Spleen (tissue), 11 donors: Measurements from ENCODE around the gene HCFC1R1. TPM values are rescaled to one million over a fixed set of nuclear protein-coding genes. Genes with fewer than 3 reads are reported as not detected.

Experiments used
- DNase-seq: peaks from one replicate; pipeline ENCODE4 v3.0.0-alpha.2; 2020
- H3K27ac ChIP-seq, 8 donors: fragments of 200-600 bp; sonication (generic) in 7 of 8; 1 replicate in 4 of 8; 2 replicates in 4 of 8; pipeline versions ENCODE4 v1.5.0 to v1.8.0; 2016 to 2021; ENCODE audit warnings: inconsistent platforms in 4 of 8, mild to moderate bottlenecking in 4 of 8, moderate library complexity in 1 of 8
- H3K27me3 ChIP-seq, 7 donors: fragments of 200-600 bp; sonication (generic) in 6 of 7; replicated peaks in 1 of 7; 1 replicate in 4 of 7; 2 replicates in 3 of 7; pipeline versions ENCODE4 v1.5.0 to v1.8.0; 2016 to 2021; ENCODE audit warnings: inconsistent platforms in 3 of 7, mild to moderate bottlenecking in 1 of 7
- H3K36me3 ChIP-seq, 6 donors: fragments of 200-600 bp; sonication (generic) in 5 of 6; 1 replicate in 4 of 6; 2 replicates in 2 of 6; pipeline versions ENCODE4 v1.5.0 to v1.8.0; 2016 to 2021; ENCODE audit warnings: inconsistent platforms in 2 of 6
- H3K4me1 ChIP-seq, 6 donors: fragments of 200-600 bp; sonication (generic) in 5 of 6; 1 replicate in 3 of 6; 2 replicates in 3 of 6; pipeline versions ENCODE4 v1.5.0 to v1.8.0; 2016 to 2021; ENCODE audit warnings: inconsistent platforms in 3 of 6
- H3K4me3 ChIP-seq, 8 donors: fragments of 200-600 bp; sonication (generic) in 7 of 8; 1 replicate in 4 of 8; 2 replicates in 4 of 8; pipeline versions ENCODE4 v1.5.0 to v1.8.0; 2016 to 2021; ENCODE audit warnings: inconsistent platforms in 4 of 8, mild to moderate bottlenecking in 4 of 8, moderate library complexity in 2 of 8
- H3K9me3 ChIP-seq, 8 donors: fragments of 200-600 bp; sonication (generic) in 7 of 8; 1 replicate in 4 of 8; 2 replicates in 4 of 8; pipeline versions ENCODE4 v1.5.0 to v1.8.0; 2016 to 2021; ENCODE audit warnings: inconsistent platforms in 4 of 8
- POLR2A ChIP-seq, 3 donors: fragments of 450-650 bp; IDR thresholded peaks; one replicate each; pipeline ENCODE4 v1.5.1; 2017; ENCODE audit warnings: antibody characterized with exemption in 3 of 3, mild to moderate bottlenecking in 1 of 3
- POLR2AphosphoS5 ChIP-seq, 3 donors: sonication (generic); formaldehyde crosslinking; IDR thresholded peaks; one replicate each; pipeline ENCODE4 v1.5.1; 2017; ENCODE audit warnings: antibody characterized with exemption in 3 of 3
- WGBS, 5 donors: extraction: QIAGEN DNeasy Blood & Tissue Kit in 3 of 5; methylation state at CpG; one replicate each; pipeline versions ENCODE4 v1.1.5 to v1.1.7; 2013 to 2018; 5-methylcytosine and 5-hydroxymethylcytosine counted together
- intact Hi-C: fragments of 100-400 bp; cut with DNase I; formaldehyde crosslinking; loops from one replicate; pipeline ENCODE4 v1.15.0; 2023; ENCODE audit warnings: low total_unique reads
- polyA plus RNA-seq, 3 donors: library from polyadenylated mRNA; stranded (reverse); fragments of 200-250 nt; gene quantifications; one replicate each; pipeline ENCODE4 v1.2.1, GENCODE V29; 2013
- total RNA-seq, 7 donors: library from RNA; depleted of rRNA in 3 of 7; stranded (reverse); fragments of >200 nt in 3 of 7; fragmentation: NEBNext Ultra II Directional in 4 of 7; extraction: Animal tissue kit (Norgen Biotek cat#: 25700) in 4 of 7; gene quantifications; one replicate each; pipeline versions ENCODE4 v1.1.0 to v1.2.1, GENCODE V29; 2016 to 2021
- TF ChIP-seq, protein P1 (sequence below), 11 experiments: fragments of 200-600 bp in 7 of 11; fragments of 450-650 bp in 4 of 11; sonication (generic) in 4 of 11; IDR thresholded peaks in 8 of 11; conservative IDR thresholded peaks in 3 of 11; 1 replicate in 7 of 11; 2 replicates in 4 of 11; pipeline versions ENCODE4 v1.4.0 to v1.8.0; 2016 to 2021; ENCODE audit warnings: antibody characterized with exemption in 11 of 11, inconsistent platforms in 4 of 11, mild to moderate bottlenecking in 1 of 11
- donor health status: healthy with polysubstance abuse.
- donor health status: DM: no; HTN: no; CAD: no; lungs with moderate emphysema.
- donor health status: DM: no; HTN: no; CAD: no.
- donor health status: Bipolar disorder and iron deficiency.
- donor health status: healthy.
- donor health status: DM: no; HTN: no; CAD: no.
- donor health status: DM: yes; HTN: yes; CAD: no.

The HCFC1R1 gene
- total and polyA plus RNA-seq, 10 donors, result 15.5 to 74.5 (median 27.2) TPM

DNA sequence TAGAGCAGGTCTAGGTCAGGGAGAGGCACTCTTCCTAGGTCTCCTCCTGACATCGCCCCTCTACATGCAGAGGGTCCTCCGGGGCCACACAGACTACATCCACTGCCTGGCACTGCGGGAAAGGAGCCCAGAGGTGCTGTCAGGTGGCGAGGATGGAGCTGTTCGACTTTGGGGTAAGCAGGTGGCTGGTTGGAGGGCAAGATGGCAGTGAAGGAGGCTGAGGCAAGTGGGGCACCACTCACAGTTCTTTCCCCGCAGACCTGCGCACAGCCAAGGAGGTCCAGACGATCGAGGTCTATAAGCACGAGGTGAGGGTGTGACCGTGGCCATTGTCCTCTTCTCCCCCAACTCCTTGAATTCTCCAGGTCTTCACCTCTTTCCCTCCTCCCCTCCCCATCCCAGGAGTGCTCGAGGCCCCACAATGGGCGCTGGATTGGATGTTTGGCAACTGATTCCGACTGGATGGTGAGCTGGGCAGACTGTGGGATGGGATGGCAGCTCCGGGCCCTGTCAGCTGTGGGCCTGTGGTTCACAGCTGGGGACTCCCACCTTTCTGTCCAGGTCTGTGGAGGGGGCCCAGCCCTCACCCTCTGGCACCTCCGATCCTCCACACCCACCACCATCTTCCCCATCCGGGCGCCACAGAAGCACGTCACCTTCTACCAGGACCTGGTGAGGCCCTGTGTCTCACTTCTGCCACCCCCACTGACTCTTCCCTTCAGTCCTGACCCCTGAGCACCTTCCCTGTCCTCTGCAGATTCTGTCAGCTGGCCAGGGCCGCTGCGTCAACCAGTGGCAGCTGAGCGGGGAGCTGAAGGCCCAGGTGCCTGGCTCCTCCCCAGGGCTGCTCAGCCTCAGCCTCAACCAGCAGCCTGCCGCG, 3.1 kb upstream of the HCFC1R1 start:
- Histone ChIP-seq H3K4me3 (no peak overlapping the region), H3K9me3 (no peaks in the 10 kb centered on the region), H3K36me3 (peaks cover 0 to 27% (median 18%) of the 10 kb centered on the region in 6 donors), H3K27me3 (peaks cover 0 to 39% (median 31%) of the 10 kb centered on the region in 7 donors), H3K4me1 (peaks cover 28 to 86% (median 57%) of the 10 kb centered on the region in 6 donors), H3K27ac (no peak overlapping the region)
- 94 to 98% (median 96%) methylated on average over 23 to 24 of the region's 24 CpGs for WGBS, 5 donors
- TF ChIP-seq POLR2AphosphoS5 (IDR thresholded peaks at IDR 0.05) (no peak), POLR2A (IDR thresholded peaks at IDR 0.05) (no peak)
- TF ChIP-seq, protein P1, sequence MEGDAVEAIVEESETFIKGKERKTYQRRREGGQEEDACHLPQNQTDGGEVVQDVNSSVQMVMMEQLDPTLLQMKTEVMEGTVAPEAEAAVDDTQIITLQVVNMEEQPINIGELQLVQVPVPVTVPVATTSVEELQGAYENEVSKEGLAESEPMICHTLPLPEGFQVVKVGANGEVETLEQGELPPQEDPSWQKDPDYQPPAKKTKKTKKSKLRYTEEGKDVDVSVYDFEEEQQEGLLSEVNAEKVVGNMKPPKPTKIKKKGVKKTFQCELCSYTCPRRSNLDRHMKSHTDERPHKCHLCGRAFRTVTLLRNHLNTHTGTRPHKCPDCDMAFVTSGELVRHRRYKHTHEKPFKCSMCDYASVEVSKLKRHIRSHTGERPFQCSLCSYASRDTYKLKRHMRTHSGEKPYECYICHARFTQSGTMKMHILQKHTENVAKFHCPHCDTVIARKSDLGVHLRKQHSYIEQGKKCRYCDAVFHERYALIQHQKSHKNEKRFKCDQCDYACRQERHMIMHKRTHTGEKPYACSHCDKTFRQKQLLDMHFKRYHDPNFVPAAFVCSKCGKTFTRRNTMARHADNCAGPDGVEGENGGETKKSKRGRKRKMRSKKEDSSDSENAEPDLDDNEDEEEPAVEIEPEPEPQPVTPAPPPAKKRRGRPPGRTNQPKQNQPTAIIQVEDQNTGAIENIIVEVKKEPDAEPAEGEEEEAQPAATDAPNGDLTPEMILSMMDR (IDR thresholded peaks at IDR 0.05 in 8 of 11, conservative IDR thresholded peaks at IDR 0.05 in 3 of 11), result no peak
- intact Hi-C loops, result no loop called here
- peak; percentile 85 for DNase-seq

DNA sequence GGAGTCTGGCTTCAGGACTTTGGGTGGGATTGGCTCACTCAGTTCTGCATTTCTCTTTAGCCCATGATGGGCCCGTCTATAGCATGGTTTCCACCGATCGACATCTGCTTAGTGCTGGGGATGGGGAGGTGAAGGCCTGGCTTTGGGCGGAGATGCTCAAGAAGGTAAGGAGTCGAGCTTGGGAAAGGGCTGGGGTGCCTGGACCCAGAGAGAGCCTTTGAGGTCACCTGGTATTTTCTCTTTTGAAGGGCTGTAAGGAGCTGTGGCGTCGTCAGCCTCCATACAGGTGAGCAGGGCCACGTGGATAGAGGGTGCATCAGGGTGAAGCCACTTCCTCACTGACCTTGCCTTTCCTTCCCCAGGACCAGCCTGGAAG, 2.2 kb upstream of the HCFC1R1 start:
- intact Hi-C loops, result no loop called here
- peaks cover 35 to 86% (median 64%) of the 10 kb centered on the region in 6 donors for H3K4me1 ChIP-seq
- WGBS, 5 donors, result 89 to 95% (median 94%) methylated on average over 8 of the region's 8 CpGs
- H3K36me3 ChIP-seq, result peaks cover 0 to 27% (median 18%) of the 10 kb centered on the region in 6 donors
- no peak overlapping the region for H3K27ac ChIP-seq
- H3K27me3 ChIP-seq, result peaks cover 0 to 30% (median 25%) of the 10 kb centered on the region in 7 donors
- no peak for DNase-seq
- no peak overlapping the region for H3K4me3 ChIP-seq
- H3K9me3 ChIP-seq, result no peaks in the 10 kb centered on the region
- TF ChIP-seq, protein P1 (IDR thresholded peaks at IDR 0.05 in 8 of 11, conservative IDR thresholded peaks at IDR 0.05 in 3 of 11), result no peak
- TF ChIP-seq POLR2A (IDR thresholded peaks at IDR 0.05), result no peak
- no peak for TF ChIP-seq POLR2AphosphoS5 (IDR thresholded peaks at IDR 0.05)

DNA sequence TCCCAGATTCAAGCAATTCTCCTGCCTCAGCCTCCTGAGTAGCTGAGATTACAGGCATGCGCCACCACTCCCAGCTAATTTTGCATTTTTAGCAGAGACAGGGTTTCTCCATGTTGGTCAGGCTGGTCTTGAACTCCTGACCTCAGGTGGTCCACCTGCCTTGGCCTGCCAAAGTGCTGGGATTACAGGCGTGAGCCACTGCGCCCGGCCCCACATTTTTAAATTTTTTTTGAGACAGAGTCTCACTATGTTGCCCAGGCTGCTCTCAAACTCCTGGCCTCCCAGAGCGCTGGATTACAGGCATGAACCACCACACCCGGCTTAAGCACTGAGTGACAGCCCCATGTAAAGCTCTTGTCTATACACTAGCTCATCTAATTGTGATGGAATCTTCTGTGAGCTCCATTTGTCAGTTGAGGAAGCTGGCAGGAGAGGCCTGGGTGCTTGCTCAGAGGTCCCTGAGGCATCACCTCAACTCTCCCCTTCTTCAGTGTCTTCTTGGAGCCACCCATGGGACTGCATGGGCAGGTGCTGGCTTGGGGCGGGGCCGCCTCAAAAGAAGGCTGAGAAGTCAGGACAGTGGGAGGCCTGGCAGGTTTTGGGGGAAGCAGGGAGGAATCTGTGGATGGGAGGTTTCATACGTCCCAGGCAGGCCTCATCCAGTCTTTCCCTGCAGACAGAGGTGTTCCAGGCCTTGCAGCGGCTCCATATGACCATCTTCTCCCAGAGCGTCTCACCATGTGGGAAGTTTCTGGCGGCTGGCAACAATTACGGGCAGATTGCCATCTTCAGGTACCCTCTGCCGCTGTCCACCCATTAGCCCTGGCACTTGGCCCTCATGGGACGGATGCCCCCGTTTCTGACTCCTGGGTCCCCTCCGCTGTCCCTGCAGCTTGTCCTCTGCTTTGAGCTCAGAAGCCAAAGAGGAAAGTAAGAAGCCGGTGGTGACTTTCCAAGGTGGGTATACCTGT, 1.6 kb upstream of the HCFC1R1 start:
- Histone ChIP-seq H3K36me3 (peaks cover 0 to 27% (median 18%) of the 10 kb centered on the region in 6 donors), H3K27ac (peak overlapping the region in 1 of 8 donors; percentile 94), H3K9me3 (no peaks in the 10 kb centered on the region), H3K4me3 (no peak overlapping the region), H3K4me1 (peaks cover 37 to 86% (median 70%) of the 10 kb centered on the region in 6 donors), H3K27me3 (peaks cover 0 to 23% (median 18%) of the 10 kb centered on the region in 7 donors)
- DNase-seq, result peak; percentile 78
- 95 to 96% (median 96%) methylated on average over 18 of the region's 18 CpGs for WGBS, 5 donors
- no peak for TF ChIP-seq POLR2A (IDR thresholded peaks at IDR 0.05)
- TF ChIP-seq, protein P1 (IDR thresholded peaks at IDR 0.05 in 8 of 11, conservative IDR thresholded peaks at IDR 0.05 in 3 of 11), result no peak
- TF ChIP-seq POLR2AphosphoS5 (IDR thresholded peaks at IDR 0.05), result no peak
- intact Hi-C loops, result no loop called here
